D721Med (cell line): ENCODE data around the gene SCT.

ENCODE experiments used
- DNase-seq: peaks from one replicate; pipeline ENCODE4 v3.0.0; 2011; ENCODE audit warnings: low spot score; ENCODE audit not compliant: insufficient read length
- FAIRE-seq: peaks from 2 replicates; lab custom pipeline; 2011; peaks lifted over from hg19 to GRCh38; lab: Jason Lieb, UNC
- CTCF ChIP-seq: IDR thresholded peaks from 2 replicates; pipeline ENCODE4 v1.5.1; 2012; ENCODE audit warnings: mild to moderate bottlenecking, control low read depth; ENCODE audit not compliant: insufficient read depth; ENCODE audit errors: missing control alignments

Gene SCT

DNA sequence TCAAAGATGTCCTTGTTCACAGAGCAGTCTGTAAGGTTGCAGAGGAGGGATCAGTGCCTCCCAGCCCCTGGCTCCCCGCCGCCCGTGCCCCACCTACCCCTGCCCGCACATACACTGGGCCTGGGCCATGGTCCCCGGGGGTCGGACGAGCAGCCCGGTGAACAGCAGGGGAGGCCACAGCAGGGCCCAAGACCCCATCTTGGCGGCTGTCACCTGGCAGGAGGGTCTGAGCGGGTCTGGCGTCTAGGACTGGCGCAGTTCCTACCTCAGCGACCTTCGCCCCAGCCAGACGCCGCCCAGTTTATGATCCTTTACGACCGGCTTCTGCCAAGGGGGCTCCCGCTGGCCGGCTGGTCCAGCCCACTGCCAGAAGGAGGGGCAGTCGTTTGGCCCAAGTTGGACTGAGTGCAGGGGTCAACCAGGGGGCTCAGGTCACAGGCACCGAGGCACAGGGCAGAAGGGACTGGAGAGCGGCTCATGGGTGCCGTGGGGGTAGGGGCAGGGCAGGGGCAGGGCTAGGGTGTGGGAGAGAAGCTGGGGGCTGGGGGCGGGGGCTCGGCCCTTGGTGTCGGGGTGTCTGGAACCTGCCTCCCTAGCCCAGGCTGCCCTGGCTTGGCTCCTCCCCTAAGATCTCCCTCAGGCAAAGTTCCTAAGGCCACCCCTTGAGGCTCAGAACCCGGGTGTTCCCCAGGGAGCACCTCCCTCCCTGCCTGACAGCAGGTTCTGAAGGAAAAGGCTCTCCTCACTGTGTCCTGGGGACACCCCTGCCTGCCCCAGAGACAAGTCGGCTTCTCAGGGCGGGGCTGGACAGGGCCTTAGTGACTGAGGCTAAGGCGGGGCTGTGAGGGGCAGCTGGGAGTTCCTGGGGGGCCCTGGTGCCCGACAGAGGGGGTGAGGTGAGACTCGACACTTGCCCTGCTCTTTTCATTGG is 2.0 kb downstream of the SCT start, which contains the start of gene CDHR5:
TSS of gene CDHR5 (minus strand) at position 251 of the 931 bp plus-strand sequence. CDS start at position 198, 53 bp downstream.
- FAIRE-seq: no peak
- no peak for DNase-seq
- TF ChIP-seq CTCF: no peak

- no peak for TF ChIP-seq CTCF
- DNase-seq (no peak), FAIRE-seq (no peak)
These were observed 2.8 kb downstream of the SCT start for GRCh38 chr11:623999-624704.

- no peak for TF ChIP-seq CTCF
- no peak for FAIRE-seq
These were observed 3.6 kb downstream of the SCT start for GRCh38 chr11:623349-623869.

DNA sequence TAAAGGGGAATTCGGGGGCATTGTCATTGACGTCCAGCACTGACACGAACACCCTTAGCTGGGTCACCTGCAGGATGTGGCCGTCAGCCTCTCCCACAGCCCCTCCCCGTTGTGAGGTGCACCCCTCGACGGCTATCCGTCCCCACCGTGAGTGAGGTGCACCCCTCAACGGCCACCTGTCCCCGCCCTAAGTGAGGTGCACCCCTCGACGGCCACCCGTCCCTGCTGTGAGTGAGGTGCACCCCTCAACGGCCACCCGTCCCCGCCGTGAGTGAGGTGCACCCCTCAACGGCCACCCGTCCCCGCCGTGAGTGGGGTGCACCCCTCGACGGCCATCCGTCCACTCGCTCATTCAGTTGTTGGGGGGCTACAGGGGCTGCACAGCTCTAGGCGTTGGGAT is 5.1 kb downstream of the SCT start:
- DNase-seq (no peak), FAIRE-seq (no peak)
- no peak for TF ChIP-seq CTCF

More at GRCh38 chr11:623349-623869, 3.6 kb downstream of the SCT start:
- DNase-seq: no peak

GRCh38 chr11:620935-621814 is 5.8 kb downstream of the SCT start:
- no peak for TF ChIP-seq CTCF
- FAIRE-seq (no peak), DNase-seq (no peak)

DNA sequence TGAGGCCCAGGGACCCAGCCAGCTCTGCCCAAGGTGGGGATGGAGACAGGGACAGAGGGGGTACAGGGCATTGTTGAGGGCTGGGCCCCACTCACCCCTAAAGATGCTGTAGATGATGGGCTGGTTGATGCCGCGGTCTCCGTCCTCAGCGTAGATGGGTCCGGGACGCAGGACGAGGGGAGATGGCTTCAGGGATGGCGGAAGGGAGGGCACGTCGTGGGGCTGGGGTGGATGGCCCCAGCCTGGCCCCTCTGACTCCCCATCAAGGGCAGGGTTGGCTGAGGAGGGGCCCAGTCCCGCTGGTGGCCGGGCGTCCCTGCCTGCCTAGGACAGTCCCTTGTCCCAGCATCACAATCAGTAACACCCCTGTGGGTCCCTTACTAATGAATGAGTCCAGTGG is 6.8 kb downstream of the SCT start:
- DNase-seq (no peak), FAIRE-seq (no peak)
- no peak for TF ChIP-seq CTCF
